GM12875 (cell line): ENCODE data around the gene CD82.
A peak's percentile ranks its signal among the peaks of the same experiment; 100 is the strongest.

Experiments
- H3K4me3 ChIP-seq: one replicate; pipeline ENCODE4 v1.5.1; 2011; ENCODE audit warnings: low read depth, low read length, control low read depth
- TF ChIP-seq, protein P1 (sequence below): IDR thresholded peaks from 2 replicates; pipeline ENCODE4 v1.5.1; 2011; ENCODE audit warnings: low read depth, mild to moderate bottlenecking, control low read depth, inconsistent platforms, low read length, moderate library complexity, borderline replicate concordance; ENCODE audit not compliant: insufficient read depth

Gene CD82

GRCh38 chr11:44648109-44648508 is 82.6 kb downstream of the CD82 start:
- TF ChIP-seq, protein P1, sequence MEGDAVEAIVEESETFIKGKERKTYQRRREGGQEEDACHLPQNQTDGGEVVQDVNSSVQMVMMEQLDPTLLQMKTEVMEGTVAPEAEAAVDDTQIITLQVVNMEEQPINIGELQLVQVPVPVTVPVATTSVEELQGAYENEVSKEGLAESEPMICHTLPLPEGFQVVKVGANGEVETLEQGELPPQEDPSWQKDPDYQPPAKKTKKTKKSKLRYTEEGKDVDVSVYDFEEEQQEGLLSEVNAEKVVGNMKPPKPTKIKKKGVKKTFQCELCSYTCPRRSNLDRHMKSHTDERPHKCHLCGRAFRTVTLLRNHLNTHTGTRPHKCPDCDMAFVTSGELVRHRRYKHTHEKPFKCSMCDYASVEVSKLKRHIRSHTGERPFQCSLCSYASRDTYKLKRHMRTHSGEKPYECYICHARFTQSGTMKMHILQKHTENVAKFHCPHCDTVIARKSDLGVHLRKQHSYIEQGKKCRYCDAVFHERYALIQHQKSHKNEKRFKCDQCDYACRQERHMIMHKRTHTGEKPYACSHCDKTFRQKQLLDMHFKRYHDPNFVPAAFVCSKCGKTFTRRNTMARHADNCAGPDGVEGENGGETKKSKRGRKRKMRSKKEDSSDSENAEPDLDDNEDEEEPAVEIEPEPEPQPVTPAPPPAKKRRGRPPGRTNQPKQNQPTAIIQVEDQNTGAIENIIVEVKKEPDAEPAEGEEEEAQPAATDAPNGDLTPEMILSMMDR: no peak

GRCh38 chr11:44651535-44652155 is 86.2 kb downstream of the CD82 start:
- H3K4me3 ChIP-seq: no peak overlapping the region
- TF ChIP-seq, protein P1: no peak

More at GRCh38 chr11:44648109-44648508, 82.6 kb downstream of the CD82 start:
- H3K4me3 ChIP-seq: no peak overlapping the region

DNA sequence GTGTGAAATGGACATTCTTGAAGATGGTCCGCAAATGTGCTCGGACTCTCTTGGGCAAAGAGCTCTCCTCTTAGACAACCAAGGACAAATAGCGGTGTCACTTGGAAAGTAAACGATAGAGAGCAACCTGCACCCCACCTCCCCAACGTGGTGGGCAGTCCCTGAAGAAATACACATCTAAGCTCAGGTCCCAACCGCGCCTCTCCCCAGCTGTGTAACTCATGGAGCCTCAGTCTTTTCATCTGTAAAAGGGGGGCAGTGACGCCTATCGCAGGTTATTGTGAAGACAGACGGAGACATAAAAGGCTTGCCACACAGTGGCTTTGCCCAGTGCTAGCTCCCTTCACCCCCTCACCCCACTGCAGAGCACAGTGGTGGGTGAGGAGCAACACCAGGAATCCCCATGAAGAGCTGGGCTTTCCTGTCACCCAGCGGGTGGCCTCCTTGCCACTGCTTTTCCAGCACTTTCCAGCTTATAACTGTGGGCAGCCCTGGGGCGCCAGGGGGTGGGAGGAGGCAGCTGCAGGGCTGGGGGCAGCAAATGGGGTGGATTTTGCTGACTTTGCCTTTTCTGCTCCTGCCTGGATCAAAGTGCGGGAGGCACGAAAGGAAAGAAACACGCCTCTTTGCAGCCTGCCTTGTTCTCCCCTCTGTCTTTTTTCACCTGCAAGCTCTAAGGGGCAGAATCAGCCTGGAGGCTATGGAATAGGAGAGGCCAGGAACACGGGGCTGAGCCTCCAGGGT is 87.6 kb downstream of the CD82 start:
- TF ChIP-seq, protein P1: no peak
- H3K4me3 ChIP-seq: no peak overlapping the region

DNA sequence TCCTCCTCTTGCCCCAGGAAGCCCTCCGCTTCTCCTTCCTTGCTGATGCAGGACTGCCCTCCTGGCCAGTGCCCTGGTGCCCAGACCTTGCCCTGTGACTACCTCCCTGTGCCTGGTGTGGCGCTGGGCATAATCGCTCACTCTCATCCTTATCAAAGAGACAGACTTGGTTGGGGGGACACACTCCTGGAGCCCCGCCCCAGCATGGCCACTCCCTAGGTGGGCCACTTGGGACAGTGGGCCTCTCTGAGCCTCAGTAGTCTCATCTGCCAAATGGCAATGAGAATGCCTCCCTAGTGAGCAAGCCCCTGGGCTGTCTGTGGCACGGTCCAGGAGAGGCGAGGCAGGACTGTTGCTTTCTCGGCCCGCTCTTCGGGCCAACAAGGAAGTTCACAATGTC is 88.6 kb downstream of the CD82 start:
- H3K4me3 ChIP-seq: no peak overlapping the region
- TF ChIP-seq, protein P1: no peak

- H3K4me3 ChIP-seq: no peak overlapping the region
- TF ChIP-seq, protein P1: no peak
Observed at GRCh38 chr11:44654596-44654995, 89.1 kb downstream of the CD82 start.

DNA sequence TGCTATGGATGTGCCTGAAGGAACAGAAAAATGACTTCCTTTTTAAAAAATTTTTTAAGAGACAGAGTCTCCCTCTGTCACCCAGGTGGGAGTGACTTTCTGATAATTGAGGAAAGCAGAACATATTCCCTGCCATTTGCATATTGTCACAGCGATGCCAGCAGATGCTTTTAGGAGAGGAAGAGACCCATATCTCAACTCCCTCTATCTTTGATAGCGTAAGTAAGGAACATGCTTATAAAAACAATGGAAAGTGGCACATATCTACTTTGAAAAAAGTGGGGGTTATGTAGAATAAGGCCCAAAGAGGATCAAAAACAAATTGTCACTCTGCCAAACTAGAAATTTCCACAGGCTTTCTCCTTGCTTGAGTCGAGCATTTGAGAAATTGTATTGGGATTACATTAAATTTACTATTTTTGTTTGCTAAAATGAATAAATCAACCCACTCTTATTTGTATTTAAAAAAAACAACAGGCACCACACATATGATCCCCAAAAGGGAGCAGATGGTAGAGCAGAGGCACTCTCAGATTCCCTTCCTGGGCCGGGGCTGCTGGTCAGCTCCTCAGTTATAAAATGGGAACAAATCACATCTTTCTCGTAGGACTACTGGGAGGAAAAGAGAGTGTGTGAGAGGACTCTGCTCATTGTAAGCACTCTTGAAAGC is 92.5 kb downstream of the CD82 start:
- TF ChIP-seq, protein P1: no peak
- no peak overlapping the region for H3K4me3 ChIP-seq

DNA sequence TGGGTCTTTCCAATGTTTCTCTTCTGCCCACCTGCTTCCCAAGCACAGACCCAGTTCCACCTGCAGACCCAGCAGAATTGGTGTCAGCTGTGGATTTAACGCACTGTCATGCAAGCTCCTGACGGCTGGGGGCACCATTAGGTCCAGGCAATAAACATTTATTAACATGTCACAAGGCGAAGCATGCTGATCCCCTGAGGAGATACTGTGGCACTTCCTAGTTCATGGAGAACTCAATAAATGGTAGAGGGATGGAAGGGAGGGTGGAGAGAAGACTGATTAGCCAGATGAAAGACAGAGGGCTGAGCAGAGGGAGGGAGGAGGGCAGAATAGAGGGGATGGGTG is 93.0 kb downstream of the CD82 start:
- no peak overlapping the region for H3K4me3 ChIP-seq
- TF ChIP-seq, protein P1: peak; percentile 18; the same call in 1 of the 2 replicates
